GM12878 (cell line): Measurements from ENCODE around the gene TRPV5.

ENCODE experiments used
- ATF2 ChIP-seq: IDR thresholded peaks from 2 replicates; pipeline ENCODE4 v1.6.1; 2012; ENCODE audit warnings: low read length, inconsistent platforms
- CEBPB ChIP-seq, 2 experiments: fragments of 150-350 bp in 1 of 2; IDR thresholded peaks; 2 replicates each; pipeline ENCODE4 v1.6.1; 2012 to 2014; ENCODE audit warnings: low read depth in 2 of 2, low read length in 2 of 2, borderline replicate concordance in 1 of 2, inconsistent platforms in 1 of 2
- CTCF ChIP-seq, 3 experiments: IDR thresholded peaks in 2 of 3; conservative IDR thresholded peaks in 1 of 3; 2 replicates each; pipeline ENCODE4 v1.5.1; 2011; ENCODE audit warnings: low read depth in 3 of 3, low read length in 3 of 3, mild to moderate bottlenecking in 3 of 3, control low read depth in 2 of 3, moderate library complexity in 2 of 3, inconsistent platforms in 1 of 3, mixed read lengths in 1 of 3; ENCODE audit not compliant: control insufficient read depth in 2 of 3, insufficient read depth in 1 of 3; ENCODE audit errors: extremely low read depth in 1 of 3
- EZH2 ChIP-seq: IDR thresholded peaks from 2 replicates; pipeline ENCODE4 v1.6.1; 2012; ENCODE audit warnings: low read depth, mild to moderate bottlenecking, control low read depth, inconsistent platforms, low read length, borderline replicate concordance; ENCODE audit not compliant: control insufficient read depth
- HCFC1 ChIP-seq: fragments of 150-350 bp; IDR thresholded peaks from 2 replicates; pipeline ENCODE4 v1.6.1; 2014; ENCODE audit warnings: low read length
- MYC ChIP-seq: IDR thresholded peaks from 2 replicates; pipeline ENCODE4 v1.6.1; 2011; ENCODE audit warnings: mild to moderate bottlenecking, low read length, moderate library complexity, inconsistent platforms; ENCODE audit not compliant: insufficient read depth, insufficient replicate concordance, insufficient read length, severe bottlenecking
- PBX3 ChIP-seq: IDR thresholded peaks from 2 replicates; pipeline ENCODE4 v1.6.1; 2011; ENCODE audit warnings: mild to moderate bottlenecking, low read depth, low read length, moderate library complexity; ENCODE audit not compliant: insufficient replicate concordance
- POLR2A ChIP-seq: IDR thresholded peaks from 2 replicates; pipeline ENCODE4 v1.6.1; 2011; ENCODE audit warnings: low read depth, mild to moderate bottlenecking, low read length
- POLR2AphosphoS5 ChIP-seq: IDR thresholded peaks from 2 replicates; pipeline ENCODE4 v1.6.1; 2011; ENCODE audit warnings: mild to moderate bottlenecking, low read length, inconsistent platforms
- RAD51 ChIP-seq: fragments of 450-650 bp; IDR thresholded peaks from 2 replicates; pipeline ENCODE4 v1.6.1; 2016; ENCODE audit warnings: moderate library complexity, mild to moderate bottlenecking, inconsistent platforms
- SIN3A ChIP-seq: IDR thresholded peaks from 2 replicates; pipeline ENCODE4 v1.6.1; 2012; ENCODE audit warnings: low read depth, low read length, improper control_type of control experiment
- SMC3 ChIP-seq: IDR thresholded peaks from 2 replicates; pipeline ENCODE4 v1.6.1; 2011; ENCODE audit warnings: low read length, improper control_type of control experiment, borderline replicate concordance
- USF1 ChIP-seq: IDR thresholded peaks from 2 replicates; pipeline ENCODE4 v1.6.1; 2011; ENCODE audit warnings: borderline replicate concordance, low read depth, mild to moderate bottlenecking, moderate library complexity, mixed read lengths, low read length; ENCODE audit not compliant: insufficient read depth; ENCODE audit errors: extremely low read length
- ZBTB33 ChIP-seq: fragments of 450-650 bp; IDR thresholded peaks from 2 replicates; pipeline ENCODE4 v1.6.1; 2017; ENCODE audit warnings: mild to moderate bottlenecking

- TF ChIP-seq HCFC1 (no peak), ZBTB33 (no peak), USF1 (no peak), PBX3 (no peak), CTCF (IDR thresholded peaks at IDR 0.05 in 2 of 3, conservative IDR thresholded peaks at IDR 0.05 in 1 of 3; ENCODE audit: control insufficient read depth in 2 of 3, extremely low read depth in 1 of 3, insufficient read depth in 1 of 3, low read depth in 3 of 3, low read length in 3 of 3) (no peak), RAD51 (no peak), ATF2 (no peak), CEBPB (IDR thresholded peaks at IDR 0.05; ENCODE audit: borderline replicate concordance in 1 of 2, low read depth in 2 of 2, low read length in 2 of 2) (no peak), SIN3A (no peak), SMC3 (no peak), EZH2 (no peak), POLR2AphosphoS5 (no peak), POLR2A (no peak), MYC (no peak)
Observed at GRCh38 chr7:142863891-142864685, 69.5 kb downstream of the TRPV5 start.
